ENCODE measurements around the gene MED10. TPM values are rescaled to one million over a fixed set of nuclear protein-coding genes. Genes with fewer than 3 reads are reported as not detected.

MED10 gene
- total and polyA plus RNA-seq, 2 experiments from 2014 or later, result 16.0 to 58.1 TPM

GRCh38 chr5:6394429-6395101 is 16.2 kb upstream of the MED10 start (continued):
- TF ChIP-seq ZNF462 (CRISPR knock-in tag; IDR thresholded peaks at IDR 0.05), result no peak
- TF ChIP-seq EZH2 (IDR thresholded peaks at IDR 0.05; ENCODE audit: low read depth, unreplicated experiment), result no peak
- TF ChIP-seq REST (IDR thresholded peaks at IDR 0.05; ENCODE audit: unreplicated experiment), result no peak
- TF ChIP-seq JUNB (IDR thresholded peaks at IDR 0.05; ENCODE audit: unreplicated experiment), result no peak
- TF ChIP-seq CREB1 (CRISPR knock-in tag; IDR thresholded peaks at IDR 0.05; ENCODE audit: low read depth), result no peak
